Hematopoietic multipotent progenitor cell treated with erythropoietin and hydrocortisone succinate and interleukin-3 and kit ligand, for 8 days (in vitro differentiated cells): ENCODE results near the gene ABCG8.
A peak's percentile ranks its signal among the peaks of the same experiment; 100 is the strongest.

ENCODE experiments used
- DNase-seq: peaks from one replicate; pipeline ENCODE4 v3.0.0-alpha.2; 2015

ABCG8 gene

GRCh38 chr2:43826305-43827250, 12.2 kb upstream of the ABCG8 start:
- DNase-seq = no peak

GRCh38 chr2:43831543-43832294, 7.1 kb upstream of the ABCG8 start:
- DNase-seq = no peak

- DNase-seq = peak; percentile 36
These were observed 6.3 kb upstream of the ABCG8 start for GRCh38 chr2:43832457-43832856.

DNA sequence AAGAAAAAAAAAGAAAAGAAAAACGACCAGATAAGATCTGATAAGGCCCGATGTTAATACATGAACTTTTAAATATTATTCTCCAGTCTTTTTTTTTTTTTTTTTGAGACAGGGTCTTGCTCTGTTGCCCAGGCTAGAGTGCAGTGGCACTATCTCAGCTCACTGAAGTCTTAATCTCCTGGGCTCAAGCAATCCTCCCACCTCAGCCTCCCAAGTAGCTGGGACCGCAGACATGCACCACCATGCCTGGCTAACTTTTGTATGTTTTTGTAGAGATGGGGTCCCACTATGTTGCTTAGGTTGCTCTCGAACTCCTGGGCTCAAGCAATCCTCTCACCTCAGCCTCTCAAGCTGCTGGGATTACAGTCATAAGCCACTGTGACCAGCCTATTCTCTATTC, 1.7 kb upstream of the ABCG8 start:
- DNase-seq = no peak

DNA sequence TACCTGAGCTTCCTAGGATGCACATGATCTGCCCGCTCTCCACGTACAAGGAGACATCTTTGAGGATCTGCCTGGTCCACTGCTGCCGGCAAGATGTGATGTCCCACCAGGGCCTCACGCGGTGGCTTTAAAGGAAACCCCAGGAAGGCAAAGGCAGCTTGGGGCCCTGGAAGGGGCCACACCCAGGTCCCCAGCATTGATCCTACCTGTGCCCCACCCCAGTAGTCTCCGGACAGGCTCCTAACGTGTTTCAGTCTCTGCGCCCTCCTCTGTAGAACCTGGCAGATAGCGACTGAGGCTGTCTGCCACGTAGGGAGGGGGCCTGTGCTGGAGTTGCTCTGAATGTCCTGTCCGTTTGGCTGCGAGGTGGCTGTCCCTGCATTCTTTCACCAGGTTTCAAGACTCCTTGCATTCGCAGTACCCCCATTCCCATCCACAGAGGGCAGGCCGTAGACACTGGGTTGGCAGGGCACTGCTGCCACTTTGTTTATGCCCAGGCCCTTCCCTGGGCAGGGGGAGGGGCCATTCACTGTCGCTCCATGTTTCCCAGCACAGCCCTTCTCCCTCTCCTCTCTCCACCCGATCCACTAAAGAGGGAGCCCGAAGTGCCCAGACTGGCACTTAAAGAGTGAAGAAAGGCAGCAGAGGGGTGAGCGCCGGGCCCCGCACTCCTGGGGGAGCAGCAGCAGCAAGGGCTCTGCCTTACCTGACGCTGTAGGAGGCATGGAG, 776 bp upstream of the ABCG8 start:
- no peak for DNase-seq

DNA sequence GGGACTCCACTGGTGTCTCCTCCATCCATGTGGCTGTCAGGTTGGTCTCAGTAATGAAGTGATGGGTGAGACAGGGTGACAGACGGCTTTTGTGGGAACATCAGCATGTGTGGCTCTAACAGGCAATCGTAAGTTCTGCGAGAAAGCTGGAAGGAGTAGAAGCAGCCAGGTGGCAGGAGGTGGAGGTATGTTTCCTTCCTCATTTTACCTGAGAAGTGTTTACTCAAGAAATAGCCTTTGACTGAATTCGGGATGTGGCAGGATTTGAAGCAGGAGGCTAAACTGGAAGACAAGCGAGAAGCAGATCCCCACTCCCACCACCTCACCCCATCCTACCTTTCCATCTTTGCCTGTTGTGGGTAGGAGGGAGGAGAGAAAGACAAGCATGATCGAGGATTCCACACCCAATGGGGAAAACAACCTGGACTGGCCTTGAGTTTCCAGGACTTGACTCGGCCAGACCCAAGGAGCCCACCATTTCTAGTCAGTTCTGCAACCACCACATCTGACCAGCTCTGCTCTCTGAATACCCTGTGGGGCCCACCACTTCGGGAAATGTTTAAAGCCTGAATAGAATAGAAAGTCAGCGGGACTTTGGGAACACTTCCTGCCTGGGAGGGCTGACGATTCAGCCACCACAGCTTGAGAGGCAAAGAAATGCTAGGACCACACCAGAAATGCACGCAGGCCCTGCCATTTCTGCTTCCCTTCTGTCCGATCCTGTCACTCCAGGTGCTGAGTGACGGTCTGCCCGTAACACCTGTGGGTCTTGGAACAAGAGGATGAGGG, 1.2 kb downstream of the ABCG8 start:
- DNase-seq = no peak

DNA sequence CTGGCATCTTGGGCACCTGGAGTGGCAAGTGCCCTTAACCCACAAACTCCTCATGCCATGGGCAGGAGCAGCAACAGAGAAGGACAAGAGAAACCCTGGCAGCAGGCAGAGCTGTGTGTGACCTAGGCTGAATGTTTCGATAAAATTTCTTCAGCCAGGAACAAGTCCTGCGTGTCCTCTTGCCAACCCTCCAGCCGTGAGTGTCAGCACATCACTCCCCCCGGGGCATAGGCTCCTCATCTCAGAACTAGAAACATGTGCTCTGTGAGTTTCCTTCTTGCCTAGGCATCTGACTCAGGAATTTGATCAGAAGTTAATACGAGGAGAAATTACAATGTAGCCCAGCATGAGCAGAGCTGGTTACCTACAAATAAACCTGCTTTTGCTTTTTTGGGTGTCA, 2.2 kb downstream of the ABCG8 start:
- DNase-seq = no peak

- no peak for DNase-seq
These were observed 3.4 kb downstream of the ABCG8 start for GRCh38 chr2:43841949-43842865.

DNA sequence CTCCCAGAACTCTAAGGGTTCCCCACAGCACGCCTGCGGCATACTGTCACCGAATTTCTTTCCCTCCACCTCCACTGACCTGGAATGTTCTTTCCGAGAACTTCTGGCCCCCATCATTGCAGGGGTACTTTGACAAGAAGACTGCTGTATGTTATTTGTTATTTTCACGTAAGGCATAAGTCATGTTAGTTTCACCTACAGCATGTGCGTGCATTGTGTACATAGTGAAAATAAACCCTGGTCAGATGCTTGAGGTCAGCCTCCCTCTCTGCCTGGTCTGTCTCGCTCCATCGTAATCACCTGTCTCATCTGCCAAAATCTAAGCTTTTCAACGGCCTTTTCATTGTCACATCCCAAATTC, 4.1 kb downstream of the ABCG8 start:
- DNase-seq = no peak

DNA sequence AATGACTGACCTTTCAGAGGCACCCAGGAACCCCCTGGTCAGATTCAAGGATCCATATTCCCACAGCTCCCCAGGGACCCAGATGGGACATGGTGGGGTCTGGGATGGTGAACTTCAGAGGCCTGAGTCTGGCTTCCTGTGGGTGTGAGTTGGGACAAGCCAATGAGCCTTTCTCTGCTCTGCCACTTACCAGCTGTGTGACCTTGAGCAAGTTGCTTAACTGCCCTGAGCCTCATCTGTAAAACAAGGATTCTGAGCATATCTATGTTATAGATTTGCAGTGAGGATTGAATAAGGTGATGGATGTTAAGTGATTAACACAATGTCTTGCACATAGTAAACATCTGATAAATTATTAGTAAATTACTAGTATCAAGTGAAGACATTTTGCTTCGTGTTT, 6.4 kb downstream of the ABCG8 start:
- no peak for DNase-seq

DNA sequence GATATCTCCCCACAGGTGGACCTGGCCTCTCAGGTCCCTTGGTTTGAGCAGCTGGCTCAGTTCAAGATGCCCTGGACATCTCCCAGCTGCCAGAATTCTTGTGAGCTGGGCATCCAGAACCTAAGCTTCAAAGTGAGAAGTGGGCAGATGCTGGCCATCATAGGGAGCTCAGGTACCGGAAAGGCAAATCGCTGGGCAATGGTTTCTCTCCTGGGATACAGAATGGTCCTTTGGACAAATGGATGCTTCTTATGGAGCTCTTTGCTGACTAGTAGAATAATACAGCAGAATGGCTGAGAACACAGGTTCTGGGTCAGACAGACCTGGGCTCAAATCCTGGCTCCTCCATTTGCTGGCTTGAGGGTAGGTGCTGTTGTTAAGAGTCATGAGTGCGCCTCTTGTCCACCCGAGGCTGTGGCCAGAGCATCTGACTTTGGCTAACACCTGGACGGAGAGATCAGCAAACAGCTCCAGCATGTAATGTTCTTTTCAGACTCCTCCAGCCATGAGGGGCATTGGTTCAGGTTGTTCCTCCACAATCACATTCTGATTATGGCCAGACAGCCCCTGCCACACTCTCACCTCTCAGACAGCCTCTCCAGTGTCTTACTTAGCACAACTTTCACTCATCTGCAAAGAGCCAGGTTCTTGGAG, 7.5 kb downstream of the ABCG8 start:
- DNase-seq = no peak

GRCh38 chr2:43848214-43848613, 9.4 kb downstream of the ABCG8 start:
- DNase-seq = no peak

DNA sequence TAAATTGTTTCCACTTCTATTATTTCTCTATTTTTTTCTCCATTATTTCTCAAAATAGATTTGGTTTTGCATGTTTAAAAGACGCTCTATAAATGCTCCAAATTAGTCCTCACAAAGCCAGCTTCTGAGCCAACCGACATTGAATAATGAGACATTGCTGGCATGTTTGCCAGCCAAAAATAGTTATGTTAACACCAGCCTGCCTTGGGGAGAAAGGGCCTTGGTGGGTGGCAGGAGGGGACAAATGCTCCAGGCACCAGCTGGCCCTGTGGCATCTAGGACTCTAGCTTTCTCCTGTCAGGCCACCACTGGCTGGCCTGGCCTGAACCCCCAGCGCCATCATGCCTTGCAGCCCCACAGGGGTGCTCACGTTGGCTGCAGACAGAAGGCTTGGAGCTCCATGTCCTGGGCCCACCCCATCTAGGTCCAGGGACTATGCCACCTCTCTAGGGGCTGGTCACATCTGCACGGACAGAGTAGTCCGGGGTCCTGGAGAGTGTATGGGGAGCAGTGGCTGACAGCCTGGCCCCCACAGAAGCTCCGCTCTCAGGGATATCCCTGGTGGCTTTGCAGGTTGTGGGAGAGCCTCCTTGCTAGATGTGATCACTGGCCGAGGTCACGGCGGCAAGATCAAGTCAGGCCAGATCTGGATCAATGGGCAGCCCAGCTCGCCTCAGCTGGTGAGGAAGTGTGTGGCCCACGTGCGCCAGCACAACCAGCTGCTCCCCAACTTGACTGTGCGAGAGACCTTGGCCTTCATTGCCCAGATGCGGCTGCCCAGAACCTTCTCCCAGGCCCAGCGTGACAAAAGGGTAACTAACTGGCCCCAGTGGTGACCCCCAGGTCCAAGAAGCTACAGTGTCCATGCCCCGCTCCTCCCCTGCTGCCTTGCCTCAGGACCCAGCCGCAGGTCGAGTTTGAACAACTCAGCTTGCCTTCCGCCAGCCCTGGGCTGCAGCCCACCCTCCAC, 12.5 kb downstream of the ABCG8 start:
- no peak for DNase-seq

DNA sequence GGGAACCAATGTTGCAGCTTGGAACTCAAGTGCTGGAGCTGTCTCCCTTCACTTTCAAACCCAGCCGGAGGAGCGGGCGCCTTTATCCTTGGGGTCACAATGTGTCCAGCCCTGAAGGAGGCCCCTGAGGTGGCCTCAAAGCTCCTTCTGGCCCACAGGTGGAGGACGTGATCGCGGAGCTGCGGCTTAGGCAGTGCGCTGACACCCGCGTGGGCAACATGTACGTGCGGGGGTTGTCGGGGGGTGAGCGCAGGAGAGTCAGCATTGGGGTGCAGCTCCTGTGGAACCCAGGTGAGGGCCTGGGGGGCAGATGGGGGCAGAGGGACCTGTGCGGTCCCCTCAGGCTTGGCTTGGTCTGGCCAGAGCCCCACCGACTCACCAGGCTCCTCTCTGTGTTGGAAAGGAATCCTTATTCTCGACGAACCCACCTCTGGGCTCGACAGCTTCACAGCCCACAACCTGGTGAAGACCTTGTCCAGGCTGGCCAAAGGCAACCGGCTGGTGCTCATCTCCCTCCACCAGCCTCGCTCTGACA, 13.5 kb downstream of the ABCG8 start:
- no peak for DNase-seq

GRCh38 chr2:43853141-43854081, 14.6 kb downstream of the ABCG8 start:
- DNase-seq = no peak

- DNase-seq = no peak
These were observed 15.9 kb downstream of the ABCG8 start for GRCh38 chr2:43854671-43855070.

DNA sequence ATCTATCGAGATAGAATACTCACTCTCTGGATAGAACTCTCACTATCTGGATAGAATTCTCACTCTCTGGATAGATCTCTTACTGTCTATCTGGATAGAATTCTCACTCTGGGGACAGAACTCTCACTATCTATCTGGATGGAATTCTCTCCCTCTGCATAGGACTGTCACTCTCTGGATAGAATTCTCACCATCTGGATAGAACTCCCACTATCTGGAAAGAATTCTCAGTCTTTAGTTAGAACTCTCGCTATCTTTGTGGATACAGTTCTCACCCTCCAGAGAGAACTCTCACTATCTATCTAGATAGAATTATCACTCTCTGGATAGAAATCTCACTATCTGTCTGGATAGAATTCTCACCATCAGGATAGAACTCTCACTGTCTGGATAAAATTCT, 16.5 kb downstream of the ABCG8 start:
- no peak for DNase-seq

DNA sequence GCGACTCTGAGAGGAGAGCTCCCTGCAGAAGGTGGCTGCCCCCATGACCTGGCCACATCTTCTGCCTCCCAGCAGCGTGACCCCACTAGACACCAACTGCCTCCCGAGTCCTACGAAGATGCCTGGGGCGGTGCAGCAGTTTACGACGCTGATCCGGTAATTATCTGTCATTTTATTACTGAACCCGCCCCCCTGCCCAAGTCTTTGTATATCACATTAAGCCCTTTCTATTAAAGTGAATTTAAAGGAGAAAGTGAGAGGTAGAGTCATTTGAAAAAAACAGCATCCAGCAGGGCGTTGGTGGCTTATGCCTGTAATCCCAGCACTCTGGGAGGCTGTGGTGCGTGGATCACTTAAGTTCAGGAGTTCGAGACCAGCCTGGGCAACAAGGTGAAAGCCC, 33.4 kb downstream of the ABCG8 start:
- DNase-seq = no peak
